A549 (cell line): Measurements from ENCODE around the gene CDC42SE2.

Source experiments
- GATA3 ChIP-seq: IDR thresholded peaks from 2 replicates; pipeline ENCODE4 v1.6.1; 2012; ENCODE audit warnings: borderline replicate concordance
- JUNB ChIP-seq: fragments of >200 bp; sonication (Bioruptor Twin); formaldehyde crosslinking; IDR thresholded peaks from 2 replicates; pipeline ENCODE4 v1.6.1; 2016
- MAZ ChIP-seq: fragments of 150-350 bp; IDR thresholded peaks from 2 replicates; pipeline ENCODE4 v1.6.1; 2014; ENCODE audit warnings: antibody characterized with exemption, low read depth, low read length, borderline replicate concordance
- MYC ChIP-seq: IDR thresholded peaks from 2 replicates; pipeline ENCODE4 v1.6.1; 2012; ENCODE audit warnings: mild to moderate bottlenecking, inconsistent platforms, low read length, improper control_type of control experiment, borderline replicate concordance
- PBX3 ChIP-seq: IDR thresholded peaks from 2 replicates; pipeline ENCODE4 v1.6.1; 2012
- POLR2A ChIP-seq: IDR thresholded peaks from 2 replicates; pipeline ENCODE4 v1.6.1; 2012; ENCODE audit warnings: mild to moderate bottlenecking, low read length
- RCOR1 ChIP-seq: fragments of 150-350 bp; IDR thresholded peaks from 2 replicates; pipeline ENCODE4 v1.6.1; 2014; ENCODE audit warnings: antibody characterized with exemption, low read length, low read depth
- USF2 ChIP-seq: fragments of 450-650 bp; IDR thresholded peaks from 2 replicates; pipeline ENCODE4 v1.6.1; 2014; ENCODE audit warnings: antibody characterized with exemption
- TF ChIP-seq, protein P1 (sequence below): fragments of 150-350 bp; IDR thresholded peaks from 2 replicates; pipeline ENCODE4 v1.6.1; 2014; ENCODE audit warnings: low read depth, mild to moderate bottlenecking, low read length
- TF ChIP-seq, protein P2 (sequence below): fragments of >200 bp; sonication (Bioruptor Twin); formaldehyde crosslinking; IDR thresholded peaks from 3 replicates; pipeline ENCODE4 v1.5.1; 2016
- TF ChIP-seq, protein P3 (sequence below): IDR thresholded peaks from 2 replicates; pipeline ENCODE4 v1.6.1; 2012

DNA sequence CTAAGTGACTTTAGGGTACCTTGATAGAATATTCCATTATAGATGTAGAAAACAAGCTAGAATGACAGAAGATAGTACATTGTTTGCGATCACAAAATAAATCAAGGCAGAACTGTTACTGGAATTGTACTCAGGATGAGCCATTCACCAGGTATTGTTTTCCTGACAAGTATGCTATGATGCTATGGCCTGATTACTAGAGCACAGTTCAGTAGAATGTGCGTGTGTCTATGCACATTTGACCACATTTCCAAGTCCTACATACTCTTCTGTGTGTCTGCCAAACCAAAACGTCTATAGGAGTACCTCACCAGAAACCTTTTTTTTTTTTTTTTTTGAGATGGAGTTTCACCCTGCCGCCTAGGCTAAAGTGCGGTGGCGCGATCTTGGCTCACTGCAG lies 43.3 kb upstream of the CDC42SE2 start:
- TF ChIP-seq RCOR1 (no peak), MYC (no peak), MAZ (no peak), GATA3 (no peak), POLR2A (no peak), USF2 (no peak), PBX3 (no peak), JUNB (no peak)
- TF ChIP-seq, protein P1, sequence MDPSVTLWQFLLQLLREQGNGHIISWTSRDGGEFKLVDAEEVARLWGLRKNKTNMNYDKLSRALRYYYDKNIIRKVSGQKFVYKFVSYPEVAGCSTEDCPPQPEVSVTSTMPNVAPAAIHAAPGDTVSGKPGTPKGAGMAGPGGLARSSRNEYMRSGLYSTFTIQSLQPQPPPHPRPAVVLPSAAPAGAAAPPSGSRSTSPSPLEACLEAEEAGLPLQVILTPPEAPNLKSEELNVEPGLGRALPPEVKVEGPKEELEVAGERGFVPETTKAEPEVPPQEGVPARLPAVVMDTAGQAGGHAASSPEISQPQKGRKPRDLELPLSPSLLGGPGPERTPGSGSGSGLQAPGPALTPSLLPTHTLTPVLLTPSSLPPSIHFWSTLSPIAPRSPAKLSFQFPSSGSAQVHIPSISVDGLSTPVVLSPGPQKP, result no peak
- TF ChIP-seq, protein P2, sequence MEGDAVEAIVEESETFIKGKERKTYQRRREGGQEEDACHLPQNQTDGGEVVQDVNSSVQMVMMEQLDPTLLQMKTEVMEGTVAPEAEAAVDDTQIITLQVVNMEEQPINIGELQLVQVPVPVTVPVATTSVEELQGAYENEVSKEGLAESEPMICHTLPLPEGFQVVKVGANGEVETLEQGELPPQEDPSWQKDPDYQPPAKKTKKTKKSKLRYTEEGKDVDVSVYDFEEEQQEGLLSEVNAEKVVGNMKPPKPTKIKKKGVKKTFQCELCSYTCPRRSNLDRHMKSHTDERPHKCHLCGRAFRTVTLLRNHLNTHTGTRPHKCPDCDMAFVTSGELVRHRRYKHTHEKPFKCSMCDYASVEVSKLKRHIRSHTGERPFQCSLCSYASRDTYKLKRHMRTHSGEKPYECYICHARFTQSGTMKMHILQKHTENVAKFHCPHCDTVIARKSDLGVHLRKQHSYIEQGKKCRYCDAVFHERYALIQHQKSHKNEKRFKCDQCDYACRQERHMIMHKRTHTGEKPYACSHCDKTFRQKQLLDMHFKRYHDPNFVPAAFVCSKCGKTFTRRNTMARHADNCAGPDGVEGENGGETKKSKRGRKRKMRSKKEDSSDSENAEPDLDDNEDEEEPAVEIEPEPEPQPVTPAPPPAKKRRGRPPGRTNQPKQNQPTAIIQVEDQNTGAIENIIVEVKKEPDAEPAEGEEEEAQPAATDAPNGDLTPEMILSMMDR, result no peak
- TF ChIP-seq, protein P3, sequence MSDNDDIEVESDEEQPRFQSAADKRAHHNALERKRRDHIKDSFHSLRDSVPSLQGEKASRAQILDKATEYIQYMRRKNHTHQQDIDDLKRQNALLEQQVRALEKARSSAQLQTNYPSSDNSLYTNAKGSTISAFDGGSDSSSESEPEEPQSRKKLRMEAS, result no peak
